Kidney epithelial cell (primary cell): Measurements from ENCODE around the gene EPN2. TPM values are rescaled to one million over a fixed set of nuclear protein-coding genes. Genes with fewer than 3 reads are reported as not detected.

Source experiments
- DNase-seq: peaks from one replicate; pipeline ENCODE4 v3.0.0-alpha.2; 2010; ENCODE audit warnings: low read depth
- H3K27me3 ChIP-seq: 2 replicates; pipeline ENCODE4 v1.6.0; 2011; ENCODE audit warnings: low read length; ENCODE audit not compliant: control insufficient read depth, insufficient read depth
- H3K36me3 ChIP-seq: 2 replicates; pipeline ENCODE4 v1.5.1; 2011; ENCODE audit warnings: low read length; ENCODE audit not compliant: control insufficient read depth, insufficient read depth
- H3K4me3 ChIP-seq: 2 replicates; pipeline ENCODE4 v1.5.1; 2011; ENCODE audit warnings: low read depth, mild to moderate bottlenecking, control low read depth, low read length
- CTCF ChIP-seq: IDR thresholded peaks from 2 replicates; pipeline ENCODE4 v1.5.1; 2011; ENCODE audit warnings: mild to moderate bottlenecking, moderate library complexity, low read length, control low read depth, inconsistent platforms; ENCODE audit not compliant: insufficient read depth, poor library complexity, severe bottlenecking
- total RNA-seq: library from RNA; depleted of rRNA; stranded (reverse); fragments of >200 nt; gene quantifications from 2 replicates; pipeline ENCODE4 v1.2.3, GENCODE V29; 2015

Gene EPN2
- total RNA-seq, 1 donor from 2014 or later = 13.7 TPM

- Histone ChIP-seq H3K36me3 (peaks cover 6% of the 10 kb centered on the region), H3K4me3 (no peak overlapping the region), H3K27me3 (no peaks in the 10 kb centered on the region)
- TF ChIP-seq CTCF = no peak
- no peak for DNase-seq
Observed at GRCh38 chr17:19381741-19382444, 144.7 kb downstream of the EPN2 start.

- TF ChIP-seq CTCF = no peak
- H3K4me3 ChIP-seq = no peak overlapping the region
- H3K27me3 ChIP-seq = no peaks in the 10 kb centered on the region
- no peak for DNase-seq
- peaks cover 6% of the 10 kb centered on the region for H3K36me3 ChIP-seq
Observed at GRCh38 chr17:19382531-19383444, 145.6 kb downstream of the EPN2 start.

GRCh38 chr17:19383681-19384470 is 146.7 kb downstream of the EPN2 start:
- peaks cover 6% of the 10 kb centered on the region for H3K36me3 ChIP-seq
- no peaks in the 10 kb centered on the region for H3K27me3 ChIP-seq
- DNase-seq = no peak
- TF ChIP-seq CTCF = no peak
- H3K4me3 ChIP-seq = no peak overlapping the region

GRCh38 chr17:19384723-19385391 is 147.7 kb downstream of the EPN2 start:
- H3K27me3 ChIP-seq = no peaks in the 10 kb centered on the region
- DNase-seq = no peak

More at GRCh38 chr17:19384723-19385391, 147.7 kb downstream of the EPN2 start:
- peaks cover 6% of the 10 kb centered on the region for H3K36me3 ChIP-seq
- no peak for TF ChIP-seq CTCF
- no peak overlapping the region for H3K4me3 ChIP-seq
